H1 (cell line): Measurements from ENCODE around the gene C2CD3. TPM values are rescaled to one million over a fixed set of nuclear protein-coding genes. Genes with fewer than 3 reads are reported as not detected.

Source experiments
- CTCF ChIA-PET: fragments of 300-600 bp; sonication (Branson Sonifier 250); formaldehyde crosslinking; loops from one replicate; lab custom pipeline; 2021; ENCODE audit not compliant: partially characterized antibody; lab: Charles Lee
- POLR2A ChIA-PET: fragments of 300-600 bp; sonication (Branson Sonifier 250); formaldehyde crosslinking; loops from one replicate; lab custom pipeline; 2021; ENCODE audit warnings: inconsistent platforms; ENCODE audit not compliant: partially characterized antibody; lab: Charles Lee
- DNase-seq, 2 experiments: peaks; one replicate each; pipeline versions ENCODE4 v3.0.0 to v3.0.0-alpha.2; 2010 to 2022; ENCODE audit warnings: low spot score in 2 of 2, low read depth in 1 of 2, mixed read lengths in 1 of 2
- FAIRE-seq: peaks from 2 replicates; lab custom pipeline; 2011; peaks lifted over from hg19 to GRCh38; lab: Jason Lieb, UNC
- H2AFZ ChIP-seq: 2 replicates; pipeline ENCODE4 v1.8.1; 2012; ENCODE audit warnings: low read length, inconsistent platforms
- H2AK5ac ChIP-seq: 2 replicates; pipeline ENCODE4 v1.6.1; 2013; ENCODE audit warnings: low read depth, low read length
- H2BK120ac ChIP-seq: replicated peaks from 2 replicates; pipeline ENCODE3; 2013; ENCODE audit warnings: low read depth, low read length, inconsistent platforms
- H2BK12ac ChIP-seq: 2 replicates; pipeline ENCODE4 v1.6.1; 2013; ENCODE audit warnings: low read depth, low read length
- H2BK15ac ChIP-seq: 2 replicates; pipeline ENCODE4 v1.6.1; 2013; ENCODE audit warnings: low read length
- H2BK20ac ChIP-seq: 2 replicates; pipeline ENCODE4 v1.6.1; 2013; ENCODE audit warnings: low read length
- H2BK5ac ChIP-seq: 2 replicates; pipeline ENCODE4 v1.6.1; 2013; ENCODE audit warnings: low read depth, low read length
- H3K14ac ChIP-seq: 2 replicates; pipeline ENCODE4 v1.6.1; 2013; ENCODE audit warnings: inconsistent platforms; ENCODE audit not compliant: insufficient read length
- H3K18ac ChIP-seq: 2 replicates; pipeline ENCODE4 v1.6.1; 2013; ENCODE audit warnings: low read length; ENCODE audit errors: extremely low read depth
- H3K23ac ChIP-seq: 2 replicates; pipeline ENCODE4 v1.6.1; 2013; ENCODE audit warnings: inconsistent platforms; ENCODE audit not compliant: insufficient read length
- H3K23me2 ChIP-seq: 2 replicates; pipeline ENCODE4 v1.6.1; 2013; ENCODE audit warnings: low read depth, low read length
- H3K27ac ChIP-seq: 2 replicates; pipeline ENCODE4 v1.6.1; 2011; ENCODE audit warnings: low read depth, low read length, inconsistent platforms
- H3K27me3 ChIP-seq, 4 experiments: replicated peaks in 1 of 4; 1 replicate in 1 of 4; 2 replicates in 3 of 4; pipeline versions ENCODE4 v1.6.1 to v1.8.1; 2011 to 2013; ENCODE audit warnings: low read length in 3 of 4, mild to moderate bottlenecking in 3 of 4, inconsistent platforms in 2 of 4, mixed read lengths in 2 of 4, moderate library complexity in 1 of 4; ENCODE audit not compliant: control insufficient read depth in 3 of 4, insufficient read depth in 3 of 4; ENCODE audit errors: extremely low read depth in 1 of 4
- H3K36me3 ChIP-seq, 4 experiments: 2 replicates each; pipeline versions ENCODE4 v1.6.1 to v1.8.1; 2011 to 2013; ENCODE audit warnings: mild to moderate bottlenecking in 4 of 4, low read length in 3 of 4, moderate library complexity in 2 of 4, control low read depth in 1 of 4, inconsistent platforms in 1 of 4; ENCODE audit not compliant: insufficient read depth in 4 of 4, control insufficient read depth in 2 of 4
- H3K4ac ChIP-seq: replicated peaks from 2 replicates; pipeline ENCODE3; 2013; ENCODE audit warnings: low read length, low read depth, mixed read lengths, inconsistent platforms; ENCODE audit not compliant: insufficient read length
- H3K4me1 ChIP-seq, 4 experiments: replicated peaks in 1 of 4; 1 replicate in 1 of 4; 2 replicates in 3 of 4; pipeline versions ENCODE4 v1.6.1 to v1.8.1; 2011 to 2013; ENCODE audit warnings: low read length in 3 of 4, inconsistent platforms in 2 of 4, mixed read lengths in 1 of 4; ENCODE audit not compliant: insufficient read depth in 4 of 4, control insufficient read depth in 3 of 4
- H3K4me2 ChIP-seq, 2 experiments: 2 replicates each; pipeline versions ENCODE4 v1.6.1 to v1.8.1; 2011 to 2013; ENCODE audit warnings: low read depth in 2 of 2, low read length in 2 of 2, control low read depth in 1 of 2, inconsistent platforms in 1 of 2, mild to moderate bottlenecking in 1 of 2; ENCODE audit not compliant: insufficient read depth in 1 of 2
- H3K4me3 ChIP-seq, 4 experiments: fragments of 200-600, 300-600 bp in 1 of 4; sonication (generic), shearing (Covaris generic), sonication (Bioruptor Twin) in 1 of 4; 2 replicates each; pipeline versions ENCODE4 v1.5.1 to v1.8.1; 2011 to 2016; ENCODE audit warnings: low read length in 4 of 4, low read depth in 3 of 4, control low read depth in 2 of 4, inconsistent platforms in 2 of 4, mild to moderate bottlenecking in 2 of 4, mixed read lengths in 1 of 4, moderate library complexity in 1 of 4; ENCODE audit not compliant: insufficient read depth in 2 of 4; ENCODE audit errors: extremely low read depth in 1 of 4
- H3K56ac ChIP-seq: replicated peaks from 2 replicates; pipeline ENCODE3; 2013; ENCODE audit warnings: low read depth, mild to moderate bottlenecking, mixed read lengths, low read length, inconsistent platforms; ENCODE audit not compliant: insufficient read length
- H3K79me1 ChIP-seq: 2 replicates; pipeline ENCODE4 v1.6.1; 2013; ENCODE audit warnings: low read depth, low read length, control low read depth
- H3K79me2 ChIP-seq, 2 experiments: 2 replicates each; pipeline versions ENCODE4 v1.6.1 to v1.8.1; 2012 to 2013; ENCODE audit warnings: low read length in 2 of 2, mild to moderate bottlenecking in 2 of 2, inconsistent platforms in 1 of 2; ENCODE audit not compliant: insufficient read depth in 2 of 2, control insufficient read depth in 1 of 2
- H3K9ac ChIP-seq, 4 experiments: replicated peaks in 1 of 4; 1 replicate in 1 of 4; 2 replicates in 3 of 4; pipeline versions ENCODE4 v1.6.1 to v1.8.1; 2011 to 2013; ENCODE audit warnings: low read depth in 3 of 4, low read length in 3 of 4, control low read depth in 2 of 4, mild to moderate bottlenecking in 2 of 4, moderate library complexity in 2 of 4, inconsistent platforms in 1 of 4; ENCODE audit errors: extremely low read depth in 1 of 4
- H3K9me3 ChIP-seq, 2 experiments: 2 replicates each; pipeline versions ENCODE4 v1.6.1 to v1.8.1; 2012 to 2013; ENCODE audit warnings: mild to moderate bottlenecking in 2 of 2, moderate library complexity in 2 of 2, control low read depth in 1 of 2, inconsistent platforms in 1 of 2, low read depth in 1 of 2, low read length in 1 of 2, mixed read lengths in 1 of 2; ENCODE audit not compliant: insufficient read depth in 2 of 2
- H4K20me1 ChIP-seq, 2 experiments: replicated peaks in 1 of 2; 2 replicates each; pipeline versions ENCODE3 to v1.8.1; 2011 to 2013; ENCODE audit warnings: inconsistent platforms in 2 of 2, low read length in 2 of 2, mild to moderate bottlenecking in 1 of 2; ENCODE audit not compliant: insufficient read depth in 2 of 2, control insufficient read depth in 1 of 2
- H4K5ac ChIP-seq: 2 replicates; pipeline ENCODE4 v1.6.1; 2013; ENCODE audit warnings: low read length, low read depth, mixed read lengths, inconsistent platforms; ENCODE audit not compliant: insufficient read length
- H4K8ac ChIP-seq: 2 replicates; pipeline ENCODE4 v1.8.0; 2013; ENCODE audit warnings: mild to moderate bottlenecking, moderate library complexity, low read length, inconsistent platforms; ENCODE audit not compliant: insufficient read depth; ENCODE audit errors: extremely low read depth
- H4K91ac ChIP-seq: replicated peaks from 2 replicates; pipeline ENCODE3; 2013; ENCODE audit warnings: low read length, mixed read lengths, inconsistent platforms; ENCODE audit not compliant: insufficient read length
- CEBPB ChIP-seq: IDR thresholded peaks from 2 replicates; pipeline ENCODE4 v1.6.1; 2012; ENCODE audit warnings: low read depth, low read length
- E2F6 ChIP-seq: IDR thresholded peaks from 2 replicates; pipeline ENCODE4 v1.6.1; 2012; ENCODE audit warnings: inconsistent platforms
- GABPA ChIP-seq: IDR thresholded peaks from 2 replicates; pipeline ENCODE4 v1.6.1; 2011; ENCODE audit warnings: mild to moderate bottlenecking, low read length, moderate library complexity, borderline replicate concordance; ENCODE audit not compliant: insufficient read depth
- GTF2F1 ChIP-seq: IDR thresholded peaks from 2 replicates; pipeline ENCODE4 v1.6.1; 2012; ENCODE audit warnings: low read depth, low read length, improper control_type of control experiment, borderline replicate concordance
- HDAC2 ChIP-seq, 2 experiments: fragments of 300-600 bp in 1 of 2; sonication (generic) in 1 of 2; IDR thresholded peaks; 2 replicates each; pipeline ENCODE4 v1.6.1; 2011 to 2012; ENCODE audit warnings: low read depth in 2 of 2, low read length in 2 of 2, mild to moderate bottlenecking in 2 of 2, moderate library complexity in 2 of 2, borderline replicate concordance in 1 of 2, inconsistent platforms in 1 of 2
- POU5F1 ChIP-seq: IDR thresholded peaks from 2 replicates; pipeline ENCODE4 v1.6.1; 2011; ENCODE audit warnings: low read depth, mild to moderate bottlenecking, low read length, moderate library complexity
- RAD21 ChIP-seq, 2 experiments: IDR thresholded peaks in 1 of 2; conservative IDR thresholded peaks in 1 of 2; 2 replicates each; pipeline ENCODE4 v1.6.1; 2011; ENCODE audit warnings: low read depth in 2 of 2, low read length in 2 of 2, improper control_type of control experiment in 1 of 2, inconsistent platforms in 1 of 2, mild to moderate bottlenecking in 1 of 2, moderate library complexity in 1 of 2
- RBBP5 ChIP-seq: IDR thresholded peaks from 2 replicates; pipeline ENCODE4 v1.7.1; 2012; ENCODE audit warnings: low read depth, mild to moderate bottlenecking, inconsistent platforms, low read length, moderate library complexity, borderline replicate concordance
- RXRA ChIP-seq: IDR thresholded peaks from 2 replicates; pipeline ENCODE4 v1.6.1; 2011; ENCODE audit warnings: low read depth, mild to moderate bottlenecking, low read length, moderate library complexity; ENCODE audit not compliant: insufficient read depth
- SAP30 ChIP-seq: fragments of 300-600 bp; sonication (generic); IDR thresholded peaks from 2 replicates; pipeline ENCODE4 v1.7.1; 2012; ENCODE audit warnings: low read length, moderate library complexity, mild to moderate bottlenecking, inconsistent platforms; ENCODE audit not compliant: insufficient read depth, insufficient replicate concordance
- SIRT6 ChIP-seq: IDR thresholded peaks from one replicate; pipeline ENCODE4 v1.7.1; 2012; ENCODE audit warnings: low read length, inconsistent platforms
- SP2 ChIP-seq: IDR thresholded peaks from 2 replicates; pipeline ENCODE4 v1.6.1; 2012; ENCODE audit warnings: mild to moderate bottlenecking, low read length, inconsistent platforms
- TAF1 ChIP-seq: IDR thresholded peaks from 2 replicates; pipeline ENCODE4 v1.6.1; 2011; ENCODE audit warnings: mild to moderate bottlenecking, low read depth, low read length
- TBP ChIP-seq: IDR thresholded peaks from 2 replicates; pipeline ENCODE4 v1.6.1; 2011; ENCODE audit warnings: low read depth, low read length, improper control_type of control experiment
- WGBS, 2 experiments: shearing (Covaris generic) in 1 of 2; methylation state at CpG; one replicate each; pipeline versions ENCODE4 v1.1.6 to v1.1.7; 2013 to 2015; ENCODE audit warnings: low lambda C conversion rate in 2 of 2, mixed read lengths in 2 of 2, inconsistent platforms in 1 of 2, low coverage in 1 of 2, missing lambda C conversion rate in 1 of 2; ENCODE audit not compliant: insufficient replicate concordance in 2 of 2, insufficient coverage in 1 of 2, insufficient read length in 1 of 2; ENCODE audit errors: extremely low coverage in 1 of 2, missing lambda C conversion rate in 1 of 2; 5-methylcytosine and 5-hydroxymethylcytosine counted together
- polyA plus RNA-seq, 7 experiments: library from polyadenylated mRNA; depleted of rRNA in 3 of 7; stranded (reverse) in 5 of 7; unstranded in 2 of 7; fragments of >200 nt in 5 of 7; fragments of 200-250 nt in 2 of 7; gene quantifications; 1 replicate in 5 of 7; 2 replicates in 1 of 7; 4 replicates in 1 of 7; pipeline versions ENCODE4 v1.2.1 to v1.2.3, GENCODE V29; 2011 to 2013; ENCODE audit warnings: missing spikeins in 2 of 7, mixed read lengths in 2 of 7
- total RNA-seq: library from RNA; stranded (reverse); fragmentation: NEBNext Ultra II Directional; extraction: Animal tissue kit (Norgen Biotek cat#: 25700); gene quantifications from 2 replicates; pipeline ENCODE4 v1.2.1, GENCODE V29; 2021

Gene C2CD3
- total and polyA plus RNA-seq, 2 of the 8 experiments (the other 6 are each of a cell fraction or from before 2014, with no cell fraction given), result 11.0 to 29.1 TPM

- Histone ChIP-seq H3K27me3 (no peaks in the 10 kb centered on the region), H3K79me2 (no peaks in the 10 kb centered on the region), H4K91ac (no peak overlapping the region), H2BK20ac (no peak overlapping the region), H4K8ac (no peak overlapping the region), H2BK12ac (no peak overlapping the region), H4K20me1 (no peaks in the 10 kb centered on the region), H2BK15ac (no peak overlapping the region), H4K5ac (no peak overlapping the region), H3K4me3 (no peak overlapping the region), H2BK120ac (no peak overlapping the region), H3K4ac (no peak overlapping the region), H3K23ac (no peak overlapping the region), H3K79me1 (no peaks in the 10 kb centered on the region), H3K56ac (no peak overlapping the region), H3K4me1 (no peaks in the 10 kb centered on the region; a peak in 1 of 7 replicates), H3K18ac (no peak overlapping the region), H3K9me3 (peaks cover 0 to 9% of the 10 kb centered on the region in 2 experiments; a peak in 1 of 4 replicates), H3K14ac (no peak overlapping the region), H3K27ac (no peak overlapping the region), H3K23me2 (no peaks in the 10 kb centered on the region), H3K9ac (no peak overlapping the region), H2AFZ (no peak overlapping the region), H3K4me2 (no peak overlapping the region), H2AK5ac (no peak overlapping the region), H2BK5ac (no peak overlapping the region), H3K36me3 (peaks cover 0 to 41% (median 20%) of the 10 kb centered on the region in 4 experiments; a peak in 5 of 8 replicates)
- WGBS, 2 experiments, result 90% methylated on average over 3 of the region's 3 CpGs; no CpG with 5 or more reads in 1 of the 2 experiments
- DNase-seq (no peak), FAIRE-seq (no peak)
- POLR2A ChIA-PET, result no interaction called here
- CTCF ChIA-PET, result no interaction called here
- TF ChIP-seq SIRT6, result no peak
- TF ChIP-seq SAP30, result no peak
- TF ChIP-seq GTF2F1, result no peak
- no peak for TF ChIP-seq TBP
- no peak for TF ChIP-seq TAF1
- no peak for TF ChIP-seq HDAC2 (IDR thresholded peaks at IDR 0.05; ENCODE audit: borderline replicate concordance in 1 of 2, low read depth in 2 of 2, low read length in 2 of 2)
- TF ChIP-seq POU5F1, result no peak
- TF ChIP-seq RBBP5, result no peak
- no peak for TF ChIP-seq SP2
- TF ChIP-seq CEBPB, result no peak
- no peak for TF ChIP-seq RAD21 (IDR thresholded peaks at IDR 0.05 in 1 of 2, conservative IDR thresholded peaks at IDR 0.05 in 1 of 2; ENCODE audit: low read depth in 2 of 2, low read length in 2 of 2)
- no peak for TF ChIP-seq GABPA
- no peak for TF ChIP-seq E2F6
- no peak for TF ChIP-seq RXRA
Measured at GRCh38 chr11:74133436-74133835, 37.4 kb downstream of the C2CD3 start.
